HL-60 (cell line): ENCODE data around the gene JUP.

Experiments
- POLR2AphosphoS5 ChIP-seq: IDR thresholded peaks from 2 replicates; pipeline ENCODE4 v1.6.1; 2012; ENCODE audit warnings: low read depth
- SPI1 ChIP-seq: IDR thresholded peaks from 2 replicates; pipeline ENCODE4 v1.6.1; 2012; ENCODE audit warnings: low read depth, mild to moderate bottlenecking, borderline replicate concordance
- TF ChIP-seq, protein P1 (sequence below): IDR thresholded peaks from one replicate; pipeline ENCODE4 v1.5.1; 2011; ENCODE audit warnings: low read length, control low read depth, inconsistent platforms; ENCODE audit not compliant: insufficient read depth

GRCh38 chr17:41767324-41768042 lies 19.0 kb downstream of the JUP start:
- no peak for TF ChIP-seq SPI1
- no peak for TF ChIP-seq POLR2AphosphoS5
- TF ChIP-seq, protein P1, sequence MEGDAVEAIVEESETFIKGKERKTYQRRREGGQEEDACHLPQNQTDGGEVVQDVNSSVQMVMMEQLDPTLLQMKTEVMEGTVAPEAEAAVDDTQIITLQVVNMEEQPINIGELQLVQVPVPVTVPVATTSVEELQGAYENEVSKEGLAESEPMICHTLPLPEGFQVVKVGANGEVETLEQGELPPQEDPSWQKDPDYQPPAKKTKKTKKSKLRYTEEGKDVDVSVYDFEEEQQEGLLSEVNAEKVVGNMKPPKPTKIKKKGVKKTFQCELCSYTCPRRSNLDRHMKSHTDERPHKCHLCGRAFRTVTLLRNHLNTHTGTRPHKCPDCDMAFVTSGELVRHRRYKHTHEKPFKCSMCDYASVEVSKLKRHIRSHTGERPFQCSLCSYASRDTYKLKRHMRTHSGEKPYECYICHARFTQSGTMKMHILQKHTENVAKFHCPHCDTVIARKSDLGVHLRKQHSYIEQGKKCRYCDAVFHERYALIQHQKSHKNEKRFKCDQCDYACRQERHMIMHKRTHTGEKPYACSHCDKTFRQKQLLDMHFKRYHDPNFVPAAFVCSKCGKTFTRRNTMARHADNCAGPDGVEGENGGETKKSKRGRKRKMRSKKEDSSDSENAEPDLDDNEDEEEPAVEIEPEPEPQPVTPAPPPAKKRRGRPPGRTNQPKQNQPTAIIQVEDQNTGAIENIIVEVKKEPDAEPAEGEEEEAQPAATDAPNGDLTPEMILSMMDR = no peak
